SK-N-SH (cell line): ENCODE results near the gene PPP1R9A. TPM values are rescaled to one million over a fixed set of nuclear protein-coding genes. Genes with fewer than 3 reads are reported as not detected.

Experiments used
- CTCF ChIA-PET: fragments of 300-600, 350-600 bp; formaldehyde crosslinking; extraction: SDS; loops from one replicate; lab custom pipeline; 2021; lab: Yijun Ruan, JAX
- POLR2A ChIA-PET: fragments of 350-600 bp; sonication (Branson Sonifier 250); formaldehyde crosslinking; extraction: SDS; loops from one replicate; lab custom pipeline; 2020; ENCODE audit warnings: antibody characterized with exemption, inconsistent platforms; lab: Yijun Ruan, JAX
- DNase-seq: peaks from one replicate; pipeline ENCODE4 v3.0.0; 2012
- H2AFZ ChIP-seq: fragments of 200-600 bp; sonication (generic); 2 replicates; pipeline ENCODE4 v1.8.1; 2016; ENCODE audit warnings: antibody characterized with exemption, mild to moderate bottlenecking, low read depth
- H3F3A ChIP-seq: fragments of 200-600 bp; sonication (generic); replicated peaks from 2 replicates; pipeline ENCODE3; 2016; ENCODE audit warnings: antibody characterized with exemption, mild to moderate bottlenecking; ENCODE audit not compliant: insufficient read depth
- H3K27ac ChIP-seq, 2 experiments: fragments of 200-500 bp in 1 of 2; fragments of 200-600 bp in 1 of 2; sonication (Bioruptor generic) in 1 of 2; sonication (generic), shearing (Covaris generic) in 1 of 2; 2 replicates each; pipeline versions ENCODE4 v1.5.1 to v1.6.1; 2014 to 2016; ENCODE audit warnings: low read depth in 2 of 2, inconsistent platforms in 1 of 2, low read length in 1 of 2, mild to moderate bottlenecking in 1 of 2, mixed read lengths in 1 of 2
- H3K27me3 ChIP-seq: fragments of 200-600 bp; sonication (generic), shearing (Covaris generic); 2 replicates; pipeline ENCODE4 v1.6.1; 2016; ENCODE audit warnings: mixed run types; ENCODE audit not compliant: insufficient read depth
- H3K36me3 ChIP-seq, 2 experiments: fragments of 200-500 bp in 1 of 2; fragments of 200-600 bp in 1 of 2; sonication (Bioruptor generic) in 1 of 2; sonication (generic) in 1 of 2; replicated peaks in 1 of 2; 2 replicates each; pipeline versions ENCODE3 to v1.5.1; 2014 to 2016; ENCODE audit warnings: low read length in 1 of 2, mild to moderate bottlenecking in 1 of 2; ENCODE audit not compliant: insufficient read depth in 2 of 2, control insufficient read depth in 1 of 2
- H3K4me1 ChIP-seq, 2 experiments: fragments of 200-500 bp in 1 of 2; fragments of 200-600 bp in 1 of 2; sonication (Bioruptor generic) in 1 of 2; sonication (generic), shearing (Covaris generic) in 1 of 2; 2 replicates each; pipeline versions ENCODE4 v1.5.1 to v1.6.1; 2014 to 2016; ENCODE audit warnings: low read depth in 1 of 2, low read length in 1 of 2, mixed run types in 1 of 2; ENCODE audit not compliant: insufficient read depth in 2 of 2, control insufficient read depth in 1 of 2
- H3K4me2 ChIP-seq: fragments of 200-600 bp; sonication (generic), shearing (Covaris generic); 2 replicates; pipeline ENCODE4 v1.6.1; 2017; ENCODE audit warnings: mixed run types
- H3K4me3 ChIP-seq, 2 experiments: fragments of 200-500 bp in 1 of 2; fragments of 200-600 bp in 1 of 2; sonication (Bioruptor generic) in 1 of 2; sonication (generic), shearing (Covaris generic) in 1 of 2; 2 replicates each; pipeline versions ENCODE4 v1.5.1 to v1.8.1; 2014 to 2016; ENCODE audit warnings: low read depth in 2 of 2, inconsistent platforms in 1 of 2, low read length in 1 of 2, mild to moderate bottlenecking in 1 of 2, mixed read lengths in 1 of 2, moderate library complexity in 1 of 2
- H3K79me2 ChIP-seq: fragments of 200-600 bp; sonication (generic); 2 replicates; pipeline ENCODE4 v1.8.1; 2017; ENCODE audit warnings: mild to moderate bottlenecking; ENCODE audit not compliant: insufficient read depth
- H3K9ac ChIP-seq: fragments of 200-600 bp; sonication (generic); 2 replicates; pipeline ENCODE4 v1.6.1; 2017; ENCODE audit warnings: mixed run types
- H3K9me2 ChIP-seq: fragments of 200-600 bp; sonication (generic); 2 replicates; pipeline ENCODE4 v1.6.1; 2017; ENCODE audit warnings: mixed run types
- H3K9me3 ChIP-seq: fragments of 200-600 bp; sonication (generic); 2 replicates; pipeline ENCODE4 v1.6.1; 2017; ENCODE audit warnings: mixed run types, mild to moderate bottlenecking, moderate library complexity
- H4K20me1 ChIP-seq: fragments of 200-600 bp; sonication (generic); 2 replicates; pipeline ENCODE4 v1.6.1; 2017; ENCODE audit warnings: mild to moderate bottlenecking, mixed run types; ENCODE audit not compliant: insufficient read depth
- CHD2 ChIP-seq: fragments of 150-350 bp; IDR thresholded peaks from 2 replicates; pipeline ENCODE4 v1.6.1; 2018; ENCODE audit warnings: low read length; ENCODE audit not compliant: partially characterized antibody
- ELF1 ChIP-seq: IDR thresholded peaks from 2 replicates; pipeline ENCODE4 v1.4.0; 2012
- EP300 ChIP-seq, 2 experiments: IDR thresholded peaks; 2 replicates each; pipeline versions ENCODE4 v1.4.0 to v1.6.1; 2012; ENCODE audit warnings: borderline replicate concordance in 1 of 2, low read depth in 1 of 2, low read length in 1 of 2
- EZH2phosphoT487 ChIP-seq: fragments of 200-600 bp; sonication (generic); IDR thresholded peaks from 2 replicates; pipeline ENCODE4 v1.6.1; 2017; ENCODE audit warnings: low read depth, mixed run types, mild to moderate bottlenecking, antibody characterized with exemption, moderate library complexity, borderline replicate concordance
- FOXJ3 ChIP-seq: sonication (generic); formaldehyde crosslinking; IDR thresholded peaks from 2 replicates; pipeline ENCODE4 v1.5.1; 2020; ENCODE audit warnings: mild to moderate bottlenecking, missing genetic modification reagents
- FOXM1 ChIP-seq: IDR thresholded peaks from 2 replicates; pipeline ENCODE4 v1.4.0; 2012; ENCODE audit warnings: low read depth, mild to moderate bottlenecking
- JUND ChIP-seq: IDR thresholded peaks from 2 replicates; pipeline ENCODE4 v1.4.0; 2012
- MEF2A ChIP-seq: IDR thresholded peaks from 2 replicates; pipeline ENCODE4 v1.4.0; 2012; ENCODE audit warnings: low read depth, borderline replicate concordance
- MXI1 ChIP-seq: IDR thresholded peaks from 2 replicates; pipeline ENCODE4 v1.6.1; 2012; ENCODE audit warnings: mild to moderate bottlenecking, low read depth, low read length, improper control_type of control experiment
- NFIC ChIP-seq: IDR thresholded peaks from 2 replicates; pipeline ENCODE4 v1.4.0; 2012; ENCODE audit warnings: borderline replicate concordance
- NRF1 ChIP-seq: IDR thresholded peaks from 2 replicates; pipeline ENCODE4 v1.6.1; 2012; ENCODE audit warnings: low read depth, mild to moderate bottlenecking, low read length
- RAD21 ChIP-seq: IDR thresholded peaks from 2 replicates; pipeline ENCODE4 v1.6.1; 2012; ENCODE audit warnings: mild to moderate bottlenecking, low read length
- RCOR1 ChIP-seq: fragments of 150-350 bp; IDR thresholded peaks from 2 replicates; pipeline ENCODE4 v1.6.1; 2017; ENCODE audit warnings: antibody characterized with exemption, low read length
- RFX5 ChIP-seq: IDR thresholded peaks from 2 replicates; pipeline ENCODE4 v1.6.1; 2012; ENCODE audit warnings: mild to moderate bottlenecking, improper control_type of control experiment, low read length
- RXRA ChIP-seq: IDR thresholded peaks from 2 replicates; pipeline ENCODE4 v1.4.0; 2012; ENCODE audit warnings: low read depth, mild to moderate bottlenecking, borderline replicate concordance
- SMC3 ChIP-seq: IDR thresholded peaks from 2 replicates; pipeline ENCODE4 v1.6.1; 2012; ENCODE audit warnings: low read depth, low read length, improper control_type of control experiment
- TCF12 ChIP-seq: IDR thresholded peaks from 2 replicates; pipeline ENCODE4 v1.4.0; 2012
- TEAD4 ChIP-seq: IDR thresholded peaks from 2 replicates; pipeline ENCODE4 v1.4.0; 2012; ENCODE audit warnings: mild to moderate bottlenecking, borderline replicate concordance; ENCODE audit not compliant: insufficient read depth
- YY1 ChIP-seq: IDR thresholded peaks from 2 replicates; pipeline ENCODE4 v1.4.0; 2012; ENCODE audit warnings: low read depth, mild to moderate bottlenecking
- WGBS: methylation state at CpG from one replicate; pipeline ENCODE4 v1.1.6; 2017; ENCODE audit warnings: low lambda C conversion rate; 5-methylcytosine and 5-hydroxymethylcytosine counted together
- polyA plus RNA-seq, 3 experiments: library from polyadenylated mRNA; depleted of rRNA; stranded (reverse); fragments of >200 nt; gene quantifications; 2 replicates each; pipeline ENCODE4 v1.2.3, GENCODE V29; 2012
- TF ChIP-seq, protein P1 (sequence below): fragments of 150-350 bp; IDR thresholded peaks from 2 replicates; pipeline ENCODE4 v1.6.1; 2017; ENCODE audit warnings: antibody characterized with exemption, low read length, low read depth, borderline replicate concordance
- TF ChIP-seq, protein P2 (sequence below): IDR thresholded peaks from 2 replicates; pipeline ENCODE4 v1.4.0; 2012; ENCODE audit warnings: low read depth
- TF ChIP-seq, protein P3 (sequence below): IDR thresholded peaks from 2 replicates; pipeline ENCODE4 v1.4.0; 2012; ENCODE audit warnings: low read depth, borderline replicate concordance
- TF ChIP-seq, protein P4 (sequence below): fragments of 200-600 bp; sonication (generic); IDR thresholded peaks from 2 replicates; pipeline ENCODE4 v1.6.1; 2017; ENCODE audit warnings: antibody characterized with exemption, mild to moderate bottlenecking, moderate library complexity
- TF ChIP-seq, protein P5 (sequence below): IDR thresholded peaks from 2 replicates; pipeline ENCODE4; 2012

Gene PPP1R9A
- polyA plus RNA-seq, 1 of the 3 experiments (the other 2 are of a cell fraction) = 0.30 TPM

DNA sequence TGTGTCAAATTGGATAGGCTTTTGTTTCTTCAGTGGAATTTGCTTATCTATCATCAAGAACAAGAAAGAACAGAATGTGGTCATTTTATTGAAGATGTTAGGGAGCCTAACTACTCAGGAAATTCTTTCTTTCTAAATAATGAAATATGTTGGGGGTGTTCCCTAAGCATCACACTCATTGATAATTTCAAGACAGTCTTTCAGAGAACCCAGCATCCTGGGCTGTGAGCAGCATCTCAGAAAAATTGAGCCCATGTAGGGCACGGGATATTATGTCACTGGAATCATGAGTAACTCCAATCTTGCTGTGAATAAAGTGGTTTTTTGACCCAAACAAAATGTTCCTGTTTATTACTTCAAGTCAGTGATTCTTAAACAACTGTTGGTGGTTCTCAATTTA, 389.6 kb downstream of the PPP1R9A start:
- ChIA-PET CTCF (no interaction called here), POLR2A (no interaction called here)
- TF ChIP-seq RXRA (no peak), NRF1 (no peak), JUND (no peak), MEF2A (no peak), FOXJ3 (no peak), MXI1 (no peak), RCOR1 (no peak), NFIC (no peak), RFX5 (no peak)
- TF ChIP-seq, protein P1, sequence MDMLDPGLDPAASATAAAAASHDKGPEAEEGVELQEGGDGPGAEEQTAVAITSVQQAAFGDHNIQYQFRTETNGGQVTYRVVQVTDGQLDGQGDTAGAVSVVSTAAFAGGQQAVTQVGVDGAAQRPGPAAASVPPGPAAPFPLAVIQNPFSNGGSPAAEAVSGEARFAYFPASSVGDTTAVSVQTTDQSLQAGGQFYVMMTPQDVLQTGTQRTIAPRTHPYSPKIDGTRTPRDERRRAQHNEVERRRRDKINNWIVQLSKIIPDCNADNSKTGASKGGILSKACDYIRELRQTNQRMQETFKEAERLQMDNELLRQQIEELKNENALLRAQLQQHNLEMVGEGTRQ = no peak
- TF ChIP-seq, protein P2, sequence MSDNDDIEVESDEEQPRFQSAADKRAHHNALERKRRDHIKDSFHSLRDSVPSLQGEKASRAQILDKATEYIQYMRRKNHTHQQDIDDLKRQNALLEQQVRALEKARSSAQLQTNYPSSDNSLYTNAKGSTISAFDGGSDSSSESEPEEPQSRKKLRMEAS = no peak
- TF ChIP-seq, protein P3, sequence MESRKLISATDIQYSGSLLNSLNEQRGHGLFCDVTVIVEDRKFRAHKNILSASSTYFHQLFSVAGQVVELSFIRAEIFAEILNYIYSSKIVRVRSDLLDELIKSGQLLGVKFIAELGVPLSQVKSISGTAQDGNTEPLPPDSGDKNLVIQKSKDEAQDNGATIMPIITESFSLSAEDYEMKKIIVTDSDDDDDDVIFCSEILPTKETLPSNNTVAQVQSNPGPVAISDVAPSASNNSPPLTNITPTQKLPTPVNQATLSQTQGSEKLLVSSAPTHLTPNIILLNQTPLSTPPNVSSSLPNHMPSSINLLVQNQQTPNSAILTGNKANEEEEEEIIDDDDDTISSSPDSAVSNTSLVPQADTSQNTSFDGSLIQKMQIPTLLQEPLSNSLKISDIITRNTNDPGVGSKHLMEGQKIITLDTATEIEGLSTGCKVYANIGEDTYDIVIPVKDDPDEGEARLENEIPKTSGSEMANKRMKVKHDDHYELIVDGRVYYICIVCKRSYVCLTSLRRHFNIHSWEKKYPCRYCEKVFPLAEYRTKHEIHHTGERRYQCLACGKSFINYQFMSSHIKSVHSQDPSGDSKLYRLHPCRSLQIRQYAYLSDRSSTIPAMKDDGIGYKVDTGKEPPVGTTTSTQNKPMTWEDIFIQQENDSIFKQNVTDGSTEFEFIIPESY = no peak
- TF ChIP-seq, protein P4, sequence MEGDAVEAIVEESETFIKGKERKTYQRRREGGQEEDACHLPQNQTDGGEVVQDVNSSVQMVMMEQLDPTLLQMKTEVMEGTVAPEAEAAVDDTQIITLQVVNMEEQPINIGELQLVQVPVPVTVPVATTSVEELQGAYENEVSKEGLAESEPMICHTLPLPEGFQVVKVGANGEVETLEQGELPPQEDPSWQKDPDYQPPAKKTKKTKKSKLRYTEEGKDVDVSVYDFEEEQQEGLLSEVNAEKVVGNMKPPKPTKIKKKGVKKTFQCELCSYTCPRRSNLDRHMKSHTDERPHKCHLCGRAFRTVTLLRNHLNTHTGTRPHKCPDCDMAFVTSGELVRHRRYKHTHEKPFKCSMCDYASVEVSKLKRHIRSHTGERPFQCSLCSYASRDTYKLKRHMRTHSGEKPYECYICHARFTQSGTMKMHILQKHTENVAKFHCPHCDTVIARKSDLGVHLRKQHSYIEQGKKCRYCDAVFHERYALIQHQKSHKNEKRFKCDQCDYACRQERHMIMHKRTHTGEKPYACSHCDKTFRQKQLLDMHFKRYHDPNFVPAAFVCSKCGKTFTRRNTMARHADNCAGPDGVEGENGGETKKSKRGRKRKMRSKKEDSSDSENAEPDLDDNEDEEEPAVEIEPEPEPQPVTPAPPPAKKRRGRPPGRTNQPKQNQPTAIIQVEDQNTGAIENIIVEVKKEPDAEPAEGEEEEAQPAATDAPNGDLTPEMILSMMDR = no peak
- no peaks in the 10 kb centered on the region; the same call in 1 of the 2 replicates for H3K27me3 ChIP-seq
- no peaks in the 10 kb centered on the region for H3K79me2 ChIP-seq
- H3K9me2 ChIP-seq = no peaks in the 10 kb centered on the region
- no peak overlapping the region for H3K27ac ChIP-seq
- no peak overlapping the region for H3K9ac ChIP-seq
- no peaks in the 10 kb centered on the region for H3K4me1 ChIP-seq
- no peaks in the 10 kb centered on the region for H3K36me3 ChIP-seq
- no peak overlapping the region for H3K4me3 ChIP-seq
- no peaks in the 10 kb centered on the region for H3K9me3 ChIP-seq
- WGBS = 16% methylated on average over 1 of the region's 1 CpG
- no peak overlapping the region for H3K4me2 ChIP-seq
- H3F3A ChIP-seq = no peaks in the 10 kb centered on the region
- H4K20me1 ChIP-seq = no peaks in the 10 kb centered on the region
- no peak overlapping the region for H2AFZ ChIP-seq
- no peak for DNase-seq

DNA sequence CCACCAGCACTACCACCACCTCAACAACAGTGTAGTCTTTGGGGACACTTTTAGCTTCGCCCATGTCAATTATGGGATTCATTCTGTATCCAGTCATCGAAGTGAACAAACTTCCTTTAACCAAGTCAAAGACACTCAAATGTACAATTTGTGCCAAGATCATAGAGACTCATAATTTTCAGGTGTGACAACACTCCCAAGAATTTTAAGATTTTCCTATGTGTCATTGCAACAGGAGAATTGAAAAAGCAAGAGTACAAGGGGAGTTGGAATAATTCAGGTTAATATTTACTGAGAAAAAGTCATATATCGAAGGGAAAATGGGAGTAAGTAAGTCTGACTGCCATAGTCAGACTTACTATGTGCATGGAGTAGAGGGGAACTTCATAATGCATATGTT, 390.7 kb downstream of the PPP1R9A start:
- Histone ChIP-seq H3F3A (no peaks in the 10 kb centered on the region), H3K27me3 (no peaks in the 10 kb centered on the region; the same call in 1 of the 2 replicates), H3K27ac (no peak overlapping the region), H2AFZ (no peak overlapping the region), H3K9me3 (no peaks in the 10 kb centered on the region), H4K20me1 (no peaks in the 10 kb centered on the region), H3K4me2 (no peak overlapping the region), H3K79me2 (no peaks in the 10 kb centered on the region), H3K9me2 (no peaks in the 10 kb centered on the region), H3K36me3 (no peaks in the 10 kb centered on the region), H3K4me1 (no peaks in the 10 kb centered on the region), H3K4me3 (no peak overlapping the region), H3K9ac (no peak overlapping the region)
- CTCF ChIA-PET = no interaction called here
- WGBS = 35% methylated on average over 3 of the region's 3 CpGs
- no peak for DNase-seq
- POLR2A ChIA-PET = no interaction called here
- TF ChIP-seq EP300 (IDR thresholded peaks at IDR 0.05; ENCODE audit: borderline replicate concordance in 1 of 2, low read depth in 1 of 2, low read length in 1 of 2) (no peak), TCF12 (no peak), TEAD4 (no peak), RAD21 (no peak), YY1 (no peak), ELF1 (no peak), RXRA (no peak), EZH2phosphoT487 (no peak), CHD2 (no peak), SMC3 (no peak), FOXM1 (no peak), NRF1 (no peak), NFIC (no peak)
- TF ChIP-seq, protein P5, sequence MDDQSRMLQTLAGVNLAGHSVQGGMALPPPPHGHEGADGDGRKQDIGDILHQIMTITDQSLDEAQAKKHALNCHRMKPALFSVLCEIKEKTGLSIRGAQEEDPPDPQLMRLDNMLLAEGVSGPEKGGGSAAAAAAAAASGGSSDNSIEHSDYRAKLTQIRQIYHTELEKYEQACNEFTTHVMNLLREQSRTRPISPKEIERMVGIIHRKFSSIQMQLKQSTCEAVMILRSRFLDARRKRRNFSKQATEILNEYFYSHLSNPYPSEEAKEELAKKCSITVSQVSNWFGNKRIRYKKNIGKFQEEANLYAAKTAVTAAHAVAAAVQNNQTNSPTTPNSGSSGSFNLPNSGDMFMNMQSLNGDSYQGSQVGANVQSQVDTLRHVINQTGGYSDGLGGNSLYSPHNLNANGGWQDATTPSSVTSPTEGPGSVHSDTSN = no peak
- TF ChIP-seq, protein P2 = no peak
